IPS-18c (cell line): ENCODE results near the gene RTN4RL2.

Source experiments
- H3K4me3 ChIP-seq: 2 replicates; pipeline ENCODE4 v1.7.0; 2013; ENCODE audit warnings: low read depth, mild to moderate bottlenecking, low read length, moderate library complexity; ENCODE audit not compliant: insufficient read depth
- H3K9me3 ChIP-seq: one replicate; pipeline ENCODE4 v1.6.1; 2013; ENCODE audit warnings: mild to moderate bottlenecking, low read length, moderate library complexity; ENCODE audit not compliant: control insufficient read depth, insufficient read depth

The RTN4RL2 gene

DNA sequence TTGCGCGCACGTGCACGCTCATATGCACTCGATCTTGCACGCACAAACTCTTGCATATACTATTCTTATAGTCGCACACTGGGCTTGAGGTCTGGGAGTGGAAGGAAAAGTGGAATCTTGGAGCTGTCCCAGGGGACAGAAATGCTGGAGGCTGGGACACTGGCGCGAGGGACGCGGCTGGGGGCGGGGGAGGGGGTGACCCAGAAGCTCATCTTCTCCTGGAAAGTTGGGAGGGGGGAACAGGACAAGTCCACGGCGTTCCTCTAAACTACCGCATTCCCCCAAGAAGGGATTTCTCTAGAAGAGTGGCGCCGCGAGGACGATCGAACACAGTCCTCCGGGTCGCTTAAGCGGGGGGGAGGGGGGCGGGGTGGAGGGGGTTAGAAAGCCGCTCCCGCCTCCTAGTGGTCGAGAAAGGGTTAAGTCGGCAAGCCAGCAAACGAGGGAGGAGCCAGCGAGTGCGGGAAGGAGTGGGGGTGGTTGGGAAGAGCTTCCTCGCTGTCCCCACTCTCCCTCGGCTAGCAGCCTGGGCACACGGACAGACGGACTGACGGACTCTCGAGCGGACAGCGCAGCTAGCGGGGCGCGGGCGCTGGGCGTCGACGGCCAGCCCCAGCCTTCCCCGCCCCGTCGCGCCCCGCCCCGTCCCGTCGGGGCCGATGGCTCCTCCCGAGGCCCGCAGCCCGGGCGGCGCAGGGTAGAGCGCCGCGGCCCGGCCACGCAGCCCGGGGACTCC is at the start of gene RTN4RL2:
TSS of gene RTN4RL2 (plus strand) at position 507 of the 736 bp plus-strand sequence. CDS start 338 bp downstream, outside the sequence.
- Histone ChIP-seq H3K4me3 (peak within 1 kb of the TSS; percentile 74), H3K9me3 (no peaks in the 10 kb centered on the region)

DNA sequence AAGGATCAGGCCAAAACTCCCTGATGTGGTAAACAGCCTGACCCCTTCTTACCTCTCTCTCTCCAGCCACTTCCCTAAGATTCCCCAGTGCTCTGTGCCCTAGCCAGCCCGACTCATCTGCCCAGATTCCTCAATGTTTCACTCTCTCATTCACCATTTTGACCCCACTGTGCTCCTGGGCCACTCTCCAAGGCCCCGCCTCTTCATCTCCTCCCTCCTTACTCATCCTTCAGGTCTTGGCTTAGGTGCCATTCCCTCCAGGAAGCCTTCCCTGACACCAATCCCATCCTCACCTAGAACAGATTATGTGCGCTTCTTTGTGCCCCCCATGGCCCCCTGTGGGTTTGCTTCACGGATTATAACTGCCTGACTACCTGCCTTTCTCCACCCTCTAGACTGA is 46.6 kb upstream of the RTN4RL2 start:
- no peak overlapping the region for H3K4me3 ChIP-seq
- no peaks in the 10 kb centered on the region for H3K9me3 ChIP-seq

DNA sequence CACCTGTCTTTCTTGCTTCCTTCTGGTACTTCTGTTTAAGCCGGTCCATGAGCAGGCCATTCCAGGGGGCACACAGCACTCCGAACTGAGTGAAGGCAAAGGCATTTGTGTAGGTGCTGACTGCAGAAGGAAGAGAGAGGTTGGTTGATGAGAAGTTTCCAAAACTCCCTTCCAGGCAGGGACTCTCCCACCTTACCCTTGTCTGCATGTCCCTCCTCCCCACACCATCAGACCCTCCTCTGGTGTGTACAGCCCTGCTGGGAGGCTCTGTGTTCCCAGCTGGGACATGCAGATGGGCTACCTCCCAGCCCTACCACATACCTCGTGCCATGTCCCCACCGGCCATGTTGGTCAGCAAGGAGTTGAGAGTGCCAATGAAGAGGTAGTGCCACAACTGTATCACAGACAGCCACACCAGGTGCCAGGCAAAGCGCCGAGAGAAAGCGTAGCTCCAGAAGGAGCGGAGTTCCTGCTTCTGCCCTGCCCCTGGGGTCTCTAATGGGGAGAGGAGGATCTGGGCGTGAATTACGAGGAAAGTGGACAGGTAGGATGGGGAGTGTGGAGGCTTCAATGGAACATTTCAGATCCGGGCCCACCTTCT is 45.6 kb upstream of the RTN4RL2 start:
- Histone ChIP-seq H3K4me3 (no peak overlapping the region), H3K9me3 (no peaks in the 10 kb centered on the region)

DNA sequence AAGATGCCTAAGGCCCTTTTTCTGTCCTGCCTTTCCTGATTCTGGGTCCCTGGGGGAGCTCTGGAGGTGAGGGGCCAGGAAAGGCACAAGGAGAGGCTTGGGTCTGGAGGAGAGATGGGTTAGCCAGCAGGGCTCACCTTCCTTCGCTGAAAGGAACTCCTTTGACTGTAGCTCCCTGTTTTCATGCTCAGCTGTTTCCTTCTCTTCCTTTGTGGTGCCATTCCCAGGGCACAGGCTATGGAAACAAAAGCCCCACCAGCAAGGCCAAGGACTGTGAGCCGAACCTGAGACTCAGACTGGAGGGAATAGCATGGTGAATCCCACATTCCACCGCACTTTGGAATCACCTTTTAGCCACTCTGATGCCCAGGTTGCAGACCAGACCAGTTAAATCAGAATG is 43.9 kb upstream of the RTN4RL2 start:
- no peaks in the 10 kb centered on the region for H3K9me3 ChIP-seq
- H3K4me3 ChIP-seq: no peak overlapping the region

DNA sequence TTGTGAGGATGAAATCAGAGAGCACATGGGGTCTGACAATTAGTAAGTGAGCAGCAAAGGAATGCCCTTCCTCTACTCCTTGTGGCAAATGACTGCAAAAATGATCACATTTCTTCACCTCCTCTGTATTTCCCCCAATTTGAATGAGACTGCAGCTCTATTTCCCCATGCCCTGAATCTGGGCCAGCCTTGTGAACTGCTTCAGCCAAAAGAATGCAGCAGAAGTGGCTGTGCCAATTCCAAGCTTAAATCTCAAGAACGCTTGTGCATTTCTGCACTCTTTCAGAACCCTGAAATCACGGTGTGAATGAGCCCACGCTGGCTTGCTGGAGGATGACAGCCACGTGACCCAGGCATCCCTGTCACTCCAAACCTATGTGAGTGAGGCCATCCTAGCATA is 43.3 kb upstream of the RTN4RL2 start:
- H3K9me3 ChIP-seq: no peaks in the 10 kb centered on the region
- no peak overlapping the region for H3K4me3 ChIP-seq

DNA sequence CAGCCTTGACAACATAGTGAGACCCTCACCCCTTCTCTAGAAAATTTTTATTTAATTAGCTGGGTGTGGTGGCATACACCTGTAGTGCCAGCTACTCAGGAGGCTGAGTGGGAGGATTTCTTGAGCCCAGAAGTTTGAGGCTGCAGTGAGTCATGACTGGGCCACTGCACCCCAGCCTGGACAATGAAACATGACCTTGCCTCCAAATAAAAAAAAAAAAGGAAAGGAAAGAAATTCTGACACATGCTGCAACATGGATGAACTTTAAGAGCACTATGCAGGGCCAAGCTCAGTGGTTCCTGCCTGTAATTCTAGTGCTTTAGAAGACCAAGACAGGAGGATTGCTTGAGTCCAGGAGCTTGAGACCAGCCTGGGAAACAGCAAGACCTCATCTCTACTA is 42.2 kb upstream of the RTN4RL2 start:
- no peak overlapping the region for H3K4me3 ChIP-seq
- H3K9me3 ChIP-seq: no peaks in the 10 kb centered on the region

DNA sequence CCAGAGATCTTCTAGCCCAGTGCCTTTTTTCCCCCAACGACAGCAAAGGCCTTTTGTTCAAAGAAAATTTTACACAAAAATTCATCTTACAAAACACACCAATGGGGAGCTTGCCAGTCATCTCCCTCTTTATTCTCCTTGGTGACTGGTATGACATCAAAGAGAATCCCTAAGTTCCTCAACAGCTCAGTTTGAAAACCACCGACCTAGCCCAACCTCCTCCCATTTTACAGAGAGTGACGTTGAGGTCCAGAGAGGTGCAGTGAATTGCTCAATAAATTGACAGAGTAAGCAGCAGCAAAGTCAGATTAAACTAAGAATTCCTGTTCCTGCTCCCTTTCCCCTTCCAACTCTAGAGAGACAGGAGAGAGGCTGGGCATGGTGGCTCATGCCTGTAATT is 41.2 kb upstream of the RTN4RL2 start:
- Histone ChIP-seq H3K4me3 (no peak overlapping the region), H3K9me3 (no peaks in the 10 kb centered on the region)

DNA sequence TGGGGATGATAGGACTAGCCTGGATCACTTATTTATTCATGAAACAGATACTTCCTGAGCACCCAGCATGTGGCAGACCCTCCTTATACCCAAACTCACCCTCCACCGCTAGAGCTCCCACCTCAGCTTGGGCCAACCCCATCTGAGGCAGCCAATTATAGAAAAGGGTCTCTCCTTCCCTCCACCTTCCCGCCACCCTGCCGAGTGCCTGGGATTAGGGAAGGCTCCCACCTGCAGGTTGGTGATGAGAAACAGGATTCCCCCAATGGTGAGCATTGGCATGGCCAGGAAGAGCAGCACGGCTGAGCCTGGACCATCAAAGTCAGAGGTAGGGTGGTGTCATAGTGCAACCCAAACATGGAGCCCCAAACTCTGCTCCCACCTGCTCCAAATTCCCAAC is 39.3 kb upstream of the RTN4RL2 start:
- Histone ChIP-seq H3K9me3 (peaks cover 2% of the 10 kb centered on the region), H3K4me3 (no peak overlapping the region)

DNA sequence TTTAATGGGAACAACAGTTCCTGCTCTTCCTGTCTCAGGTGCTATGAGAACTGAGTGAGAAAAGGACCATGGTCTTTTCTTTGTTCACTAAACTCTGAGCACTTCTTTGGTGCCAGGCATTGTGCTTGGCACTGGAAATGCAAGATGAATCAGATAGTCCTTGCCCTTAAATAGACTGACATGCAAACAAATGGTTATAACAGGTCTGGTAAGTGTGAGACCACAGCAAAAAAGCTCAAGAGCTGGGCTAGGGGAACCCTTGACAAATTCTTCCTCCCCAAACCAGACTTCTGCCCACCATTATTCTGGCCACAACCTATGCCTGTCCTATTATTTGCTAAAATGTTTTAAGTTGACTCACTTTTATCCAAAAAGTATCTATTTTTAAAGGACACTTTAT is 38.5 kb upstream of the RTN4RL2 start:
- peaks cover 2% of the 10 kb centered on the region for H3K9me3 ChIP-seq
- no peak overlapping the region for H3K4me3 ChIP-seq

DNA sequence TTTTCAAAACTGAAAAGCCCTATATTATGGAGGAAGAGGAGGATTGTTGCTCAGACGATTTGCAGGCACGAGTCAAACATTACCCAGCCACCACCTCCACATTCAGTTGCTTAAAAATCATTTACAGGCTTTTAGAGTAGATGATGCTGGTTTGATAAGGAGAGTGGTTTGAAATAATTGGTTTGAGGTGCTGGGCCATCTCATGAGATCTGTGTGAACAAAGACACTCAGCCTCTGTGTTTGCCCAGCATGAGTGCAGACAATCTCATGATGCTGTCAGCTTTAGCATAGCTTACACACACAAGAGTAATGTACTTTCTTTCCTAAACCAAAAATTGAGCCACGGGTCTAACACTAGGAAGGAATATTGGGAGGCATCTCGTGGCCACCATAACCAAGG is 37.7 kb upstream of the RTN4RL2 start:
- H3K9me3 ChIP-seq: peaks cover 2% of the 10 kb centered on the region
- no peak overlapping the region for H3K4me3 ChIP-seq

DNA sequence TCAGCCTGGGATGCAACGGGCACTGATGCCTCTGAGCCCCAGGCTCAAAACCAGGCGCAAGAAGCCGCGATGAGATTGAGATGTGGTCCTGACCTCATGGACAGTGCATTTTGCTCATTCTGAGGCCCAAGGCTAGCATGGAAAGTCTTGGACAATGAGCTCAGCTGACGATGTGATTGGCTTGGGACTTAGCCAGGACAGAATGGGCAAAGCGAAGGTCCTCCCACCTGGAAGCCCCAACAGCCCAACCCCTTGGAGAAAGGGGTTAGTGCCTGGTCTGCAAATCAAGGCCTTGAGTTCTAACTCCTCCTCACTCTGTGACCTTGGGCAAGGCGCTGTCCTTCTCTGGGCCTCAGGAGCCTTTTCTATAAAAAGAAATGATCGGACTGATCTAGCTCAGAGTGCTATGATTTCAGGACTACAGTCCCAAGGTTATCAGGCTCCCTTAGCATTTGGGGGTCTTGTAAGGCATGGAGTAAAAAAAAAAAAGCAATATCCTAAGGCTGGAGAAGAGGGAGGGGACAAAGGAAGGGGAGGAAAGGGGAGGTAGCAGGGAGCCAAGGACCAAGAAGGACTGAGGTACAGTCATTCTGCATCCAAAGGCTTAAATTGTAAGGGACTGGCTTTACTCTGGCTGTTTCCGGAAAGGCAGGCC is 36.1 kb upstream of the RTN4RL2 start:
- Histone ChIP-seq H3K9me3 (peaks cover 2% of the 10 kb centered on the region), H3K4me3 (no peak overlapping the region)

DNA sequence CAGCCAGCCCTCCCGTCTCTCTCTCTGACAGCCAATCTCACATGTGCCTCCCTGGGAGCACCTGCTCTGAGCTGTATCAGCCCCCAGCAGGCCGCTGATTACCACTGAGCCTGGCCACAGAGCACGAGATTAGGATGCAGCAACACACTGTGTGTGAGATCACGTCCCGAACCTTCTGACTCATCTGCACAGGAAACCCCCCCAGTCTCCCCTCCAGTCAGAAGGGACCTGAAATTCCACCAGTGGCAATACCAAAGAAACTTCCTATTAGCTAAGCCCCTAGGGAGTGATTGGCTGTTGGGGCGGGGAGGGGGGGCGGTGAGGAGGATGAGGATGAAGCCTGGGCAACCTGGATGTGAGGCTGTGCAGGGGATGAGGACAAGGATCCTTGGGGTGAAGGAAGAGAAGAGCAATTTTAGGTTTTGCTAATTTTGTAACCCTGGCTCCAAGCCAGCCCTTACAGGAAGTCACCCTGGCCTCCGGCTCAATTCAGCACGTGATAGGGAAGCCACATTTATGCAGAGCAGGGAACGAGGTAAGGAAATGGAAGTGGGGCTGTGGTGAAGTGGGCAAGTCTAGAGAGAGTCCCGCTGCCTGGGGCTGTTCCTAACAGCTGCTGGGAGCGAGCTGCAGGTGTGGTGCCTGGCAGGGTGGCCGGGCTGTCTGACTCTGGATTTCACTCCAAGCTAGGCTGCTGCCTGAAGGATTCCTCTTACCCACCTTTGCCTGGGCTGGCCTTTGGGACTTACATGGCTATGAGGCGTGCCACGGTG is 35.4 kb upstream of the RTN4RL2 start:
- no peak overlapping the region for H3K4me3 ChIP-seq

DNA sequence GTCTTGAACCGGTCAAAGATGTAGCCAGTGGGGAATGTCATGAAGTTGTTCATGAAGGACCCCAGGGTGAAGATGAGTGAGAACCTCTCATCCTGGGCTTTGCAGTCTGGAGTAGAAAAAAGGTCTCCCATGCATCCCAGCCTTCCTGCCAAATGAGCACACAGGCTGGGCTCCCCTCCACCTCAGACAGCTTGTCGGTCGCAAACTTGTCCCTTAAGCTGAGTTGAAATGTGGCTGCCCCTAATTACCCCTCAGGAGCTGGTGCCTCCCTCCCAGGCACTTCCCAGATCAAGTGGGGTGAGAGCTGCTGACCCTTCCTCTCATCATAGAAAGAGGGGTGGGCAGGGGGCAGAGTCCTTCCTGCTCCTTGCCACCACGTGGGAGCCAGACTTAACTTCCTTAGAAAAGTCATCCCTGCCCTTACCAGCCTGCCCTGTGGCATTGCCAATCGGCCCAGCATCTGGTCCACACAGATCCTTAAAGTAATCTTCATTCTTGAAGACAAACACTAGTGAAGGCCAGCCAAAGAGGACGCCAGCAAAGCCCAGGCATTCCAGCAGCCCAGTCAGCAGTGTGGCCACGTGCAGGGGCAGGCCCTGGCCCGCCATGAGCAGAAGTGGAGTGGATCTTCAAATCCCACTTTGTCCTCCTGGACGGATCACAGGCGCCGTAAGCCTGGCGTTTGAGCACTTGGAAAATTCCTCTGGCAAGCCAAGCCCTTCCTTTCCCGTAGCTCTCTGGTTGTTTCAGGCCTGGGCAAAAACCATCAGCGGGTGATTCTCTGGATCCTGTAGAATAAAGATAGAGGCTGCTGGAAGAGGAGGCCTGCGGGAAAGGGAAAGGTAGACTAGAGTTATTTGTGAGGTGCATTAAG is 34.5 kb upstream of the RTN4RL2 start:
- Histone ChIP-seq H3K4me3 (peak overlapping the region; percentile 68; the same call in 1 of the 2 replicates), H3K9me3 (peaks cover 2% of the 10 kb centered on the region)

More for the DNA sequence above, 35.4 kb upstream of the RTN4RL2 start:
- peaks cover 2% of the 10 kb centered on the region for H3K9me3 ChIP-seq

DNA sequence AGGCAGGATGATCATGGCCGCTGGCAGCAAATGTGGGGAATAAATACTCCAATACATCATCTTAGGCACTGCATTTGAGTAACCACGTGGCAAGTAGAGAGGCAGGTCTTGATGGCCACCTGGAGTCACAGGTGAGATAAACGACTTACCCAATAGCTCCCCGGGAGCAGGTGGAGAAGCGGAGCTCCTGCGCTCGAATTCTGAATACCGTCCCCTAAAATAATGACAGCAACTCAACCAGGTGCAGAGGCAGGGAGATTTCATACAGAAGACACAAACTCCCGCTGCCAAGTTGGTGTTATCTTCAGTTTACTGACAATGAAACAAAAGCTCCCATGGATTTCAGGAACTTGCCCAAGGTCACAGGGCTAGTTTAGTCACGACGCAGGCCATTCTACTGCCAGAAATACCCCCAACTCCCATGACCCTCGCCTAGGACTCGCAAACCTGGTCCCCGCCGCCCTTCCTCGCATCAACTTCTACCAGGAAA is 33.8 kb upstream of the RTN4RL2 start:
- H3K9me3 ChIP-seq: peaks cover 2% of the 10 kb centered on the region
- H3K4me3 ChIP-seq: peak overlapping the region; percentile 68

DNA sequence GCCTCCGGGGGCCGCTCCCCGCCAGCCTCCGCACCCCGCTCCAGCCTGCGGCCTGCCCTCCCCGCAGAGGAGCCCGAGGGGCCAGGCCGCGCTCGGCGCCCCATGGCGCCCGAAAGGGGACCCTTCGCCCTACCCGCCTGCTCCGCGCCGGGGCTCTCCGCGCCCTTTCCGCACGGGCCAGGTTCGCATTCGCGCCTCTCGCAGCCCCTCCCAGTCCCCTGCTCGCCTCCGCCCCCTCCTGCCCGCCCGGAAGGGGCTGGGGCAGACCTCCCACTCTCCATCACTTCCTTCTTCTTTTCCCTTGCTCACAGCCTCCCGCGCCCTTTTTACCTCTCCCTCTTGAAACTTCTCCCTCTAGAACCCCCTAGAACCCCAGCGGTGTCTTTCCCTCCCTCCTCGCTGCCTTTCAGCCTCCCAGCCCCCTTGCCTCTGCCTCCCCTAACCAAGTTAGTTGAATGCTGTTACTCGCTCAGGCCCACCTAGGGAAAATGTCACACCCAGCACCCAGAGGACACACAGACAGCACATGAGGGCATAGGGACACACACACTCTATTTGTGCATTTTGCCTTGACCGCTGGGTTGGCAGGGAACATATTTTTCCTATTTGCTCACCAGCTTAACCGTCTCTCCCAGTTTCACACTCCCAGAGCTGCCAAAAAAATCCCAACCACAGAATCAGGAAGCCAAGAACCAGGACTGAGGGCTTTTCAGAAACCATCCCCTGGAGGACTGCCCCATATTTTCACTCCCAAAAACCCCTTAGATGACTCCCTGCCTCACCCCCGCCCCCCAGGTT is 33.2 kb upstream of the RTN4RL2 start, which contains the start of gene SLC43A3:
TSS of gene SLC43A3 (minus strand) at position 193 of the 798 bp plus-strand sequence. CDS start 949 bp downstream, outside the sequence.
- Histone ChIP-seq H3K9me3 (peaks cover 2% of the 10 kb centered on the region), H3K4me3 (peak within 1 kb of the TSS; percentile 68)

DNA sequence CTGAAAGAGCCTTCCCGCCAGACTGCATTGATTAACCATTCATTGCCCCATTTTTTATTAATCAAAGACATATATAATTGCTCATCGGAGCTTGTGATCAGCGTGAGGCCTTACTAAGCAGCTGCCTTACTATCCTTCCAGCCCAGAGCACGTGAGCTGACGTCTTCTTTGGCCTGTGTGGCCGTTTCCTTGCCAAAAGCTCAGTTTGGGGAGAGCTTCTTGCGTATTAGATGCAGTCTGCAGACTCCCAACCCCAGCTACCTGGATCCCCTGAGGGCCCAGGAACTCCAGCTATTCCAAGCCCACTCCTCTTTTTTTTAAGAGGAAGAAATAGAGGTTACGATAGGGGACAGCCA is 32.6 kb upstream of the RTN4RL2 start:
- Histone ChIP-seq H3K4me3 (no peak overlapping the region), H3K9me3 (peaks cover 2% of the 10 kb centered on the region)
